NCI-H510A (cell line): Measurements from ENCODE around the gene GFER.
"Not testable (repeated sequence)": the region's sequence is repeated elsewhere in the genome, so short reads cannot be mapped to it uniquely, and the experiment has no call there.

Experiments
- DNase-seq: peaks from one replicate; lab custom pipeline; 2025; lab: John Stamatoyannopoulos, UW

The GFER gene

GRCh38 chr16:2006317-2006716 lies 22.3 kb downstream of the GFER start:
- DNase-seq: no peak

GRCh38 chr16:2007081-2007836 lies 23.3 kb downstream of the GFER start:
- no peak for DNase-seq

- no peak for DNase-seq
These were observed 24.1 kb downstream of the GFER start for GRCh38 chr16:2008009-2008526.

- no peak for DNase-seq
These were observed 24.7 kb downstream of the GFER start for GRCh38 chr16:2008631-2009163.

- DNase-seq: no peak
These were observed 25.2 kb downstream of the GFER start for GRCh38 chr16:2009164-2009711.

GRCh38 chr16:2009791-2010510 lies 26.0 kb downstream of the GFER start, which contains the start of gene ZNF598:
ZNF598 (minus strand) TSS chr16:2009821.
- peak; percentile 59 for DNase-seq

- DNase-seq: not testable (repeated sequence)
These were observed 27.7 kb downstream of the GFER start for GRCh38 chr16:2011726-2012125.

GRCh38 chr16:2013527-2013926 lies 29.5 kb downstream of the GFER start:
- no peak for DNase-seq

- no peak for DNase-seq
These were observed 31.3 kb downstream of the GFER start for GRCh38 chr16:2015117-2015946.

GRCh38 chr16:2015947-2016208 lies 31.9 kb downstream of the GFER start:
- DNase-seq: no peak

GRCh38 chr16:2016407-2016922 lies 32.5 kb downstream of the GFER start:
- DNase-seq: no peak

- no peak for DNase-seq
These were observed 35.5 kb downstream of the GFER start, which contains the start of gene NPW for GRCh38 chr16:2019518-2019920. NPW (plus strand) TSS chr16:2019785.

GRCh38 chr16:2019921-2020831 lies 36.2 kb downstream of the GFER start:
- DNase-seq: no peak

- no peak for DNase-seq
These were observed 38.7 kb downstream of the GFER start for GRCh38 chr16:2022723-2023091.

- no peak for DNase-seq
These were observed 39.4 kb downstream of the GFER start for GRCh38 chr16:2023092-2024031.

GRCh38 chr16:2024032-2024420 lies 40.0 kb downstream of the GFER start:
- no peak for DNase-seq

GRCh38 chr16:2025251-2025650 lies 41.3 kb downstream of the GFER start:
- no peak for DNase-seq

- no peak for DNase-seq
These were observed 42.0 kb downstream of the GFER start for GRCh38 chr16:2025878-2026460.

GRCh38 chr16:2026461-2027023 lies 42.5 kb downstream of the GFER start, which contains the start of gene NHERF2:
NHERF2 (plus strand) TSS chr16:2026902; CDS start chr16:2027006, 104 bp downstream.
- DNase-seq: no peak
